ENCODE data around the gene NFE2L2.
A peak's percentile ranks its signal among the peaks of the same experiment; 100 is the strongest.

Gene NFE2L2

GRCh38 chr2:177242121-177242987 lies 22.2 kb downstream of the NFE2L2 start:
- peak overlapping the region; percentile 74 for H3K9ac ChIP-seq (ENCODE audit: insufficient read length)
- H3K9me3 ChIP-seq (ENCODE audit: low read depth, low read length): no peaks in the 10 kb centered on the region
- peak overlapping the region; percentile 98 for H3K27ac ChIP-seq
- H3K36me3 ChIP-seq (ENCODE audit: insufficient read depth, low read length): peaks cover 13% of the 10 kb centered on the region
- H3K4me3 ChIP-seq: peak overlapping the region; percentile 50
- TF ChIP-seq POLR2AphosphoS5 (IDR thresholded peaks at IDR 0.05; ENCODE audit: borderline replicate concordance, low read depth, low read length) (no peak), FOXP2 (optimal IDR thresholded peaks at IDR 0.05; ENCODE audit: control extremely low read depth, extremely low read length, insufficient read depth) (no peak), EZH2 (IDR thresholded peaks at IDR 0.05) (no peak)
- peak; percentile 79 for DNase-seq (ENCODE audit: low read depth, low spot score)

GRCh38 chr2:177241711-177242120 lies 22.8 kb downstream of the NFE2L2 start:
- H3K9ac ChIP-seq (ENCODE audit: insufficient read length): peak overlapping the region; percentile 74
- H3K4me3 ChIP-seq: peak overlapping the region; percentile 50
- H3K27ac ChIP-seq: peak overlapping the region; percentile 98
- H3K36me3 ChIP-seq (ENCODE audit: insufficient read depth, low read length): peaks cover 18% of the 10 kb centered on the region
- H3K9me3 ChIP-seq (ENCODE audit: low read depth, low read length): no peaks in the 10 kb centered on the region
- TF ChIP-seq EZH2 (IDR thresholded peaks at IDR 0.05) (no peak), POLR2AphosphoS5 (IDR thresholded peaks at IDR 0.05; ENCODE audit: borderline replicate concordance, low read depth, low read length) (no peak), FOXP2 (optimal IDR thresholded peaks at IDR 0.05; ENCODE audit: control extremely low read depth, extremely low read length, insufficient read depth) (no peak)
- DNase-seq (ENCODE audit: low read depth, low spot score): no peak

- TF ChIP-seq FOXP2 (optimal IDR thresholded peaks at IDR 0.05; ENCODE audit: control extremely low read depth, extremely low read length, insufficient read depth) (no peak), EZH2 (IDR thresholded peaks at IDR 0.05) (no peak), POLR2AphosphoS5 (IDR thresholded peaks at IDR 0.05; ENCODE audit: borderline replicate concordance, low read depth, low read length) (no peak)
- no peak overlapping the region for H3K9ac ChIP-seq (ENCODE audit: insufficient read length)
- DNase-seq (ENCODE audit: low read depth, low spot score): no peak
- H3K9me3 ChIP-seq (ENCODE audit: low read depth, low read length): no peaks in the 10 kb centered on the region
- H3K27ac ChIP-seq: peak overlapping the region; percentile 98
- peaks cover 23% of the 10 kb centered on the region for H3K36me3 ChIP-seq (ENCODE audit: insufficient read depth, low read length)
- H3K4me3 ChIP-seq: no peak overlapping the region
These were observed 24.4 kb downstream of the NFE2L2 start for GRCh38 chr2:177239932-177240630.

GRCh38 chr2:177239053-177239452 lies 25.5 kb downstream of the NFE2L2 start:
- TF ChIP-seq POLR2AphosphoS5 (IDR thresholded peaks at IDR 0.05; ENCODE audit: borderline replicate concordance, low read depth, low read length) (no peak), FOXP2 (optimal IDR thresholded peaks at IDR 0.05; ENCODE audit: control extremely low read depth, extremely low read length, insufficient read depth) (no peak), EZH2 (IDR thresholded peaks at IDR 0.05) (no peak)
- H3K27ac ChIP-seq: no peak overlapping the region
- H3K9me3 ChIP-seq (ENCODE audit: low read depth, low read length): no peaks in the 10 kb centered on the region
- H3K9ac ChIP-seq (ENCODE audit: insufficient read length): no peak overlapping the region
- DNase-seq (ENCODE audit: low read depth, low spot score): no peak
- no peak overlapping the region for H3K4me3 ChIP-seq
- H3K36me3 ChIP-seq (ENCODE audit: insufficient read depth, low read length): peaks cover 27% of the 10 kb centered on the region

- H3K9me3 ChIP-seq (ENCODE audit: low read depth, low read length): no peaks in the 10 kb centered on the region
- peaks cover 34% of the 10 kb centered on the region for H3K36me3 ChIP-seq (ENCODE audit: insufficient read depth, low read length)
- DNase-seq (ENCODE audit: low read depth, low spot score): no peak
- H3K27ac ChIP-seq: no peak overlapping the region
- TF ChIP-seq POLR2AphosphoS5 (IDR thresholded peaks at IDR 0.05; ENCODE audit: borderline replicate concordance, low read depth, low read length): no peak
- no peak for TF ChIP-seq EZH2 (IDR thresholded peaks at IDR 0.05)
- TF ChIP-seq FOXP2 (optimal IDR thresholded peaks at IDR 0.05; ENCODE audit: control extremely low read depth, extremely low read length, insufficient read depth): no peak
- H3K9ac ChIP-seq (ENCODE audit: insufficient read length): no peak overlapping the region
- H3K4me3 ChIP-seq: no peak overlapping the region
These were observed 26.6 kb downstream of the NFE2L2 start for GRCh38 chr2:177237932-177238331.

GRCh38 chr2:177235855-177236437 lies 28.6 kb downstream of the NFE2L2 start:
- TF ChIP-seq POLR2AphosphoS5 (IDR thresholded peaks at IDR 0.05; ENCODE audit: borderline replicate concordance, low read depth, low read length) (no peak), EZH2 (IDR thresholded peaks at IDR 0.05) (no peak), FOXP2 (optimal IDR thresholded peaks at IDR 0.05; ENCODE audit: control extremely low read depth, extremely low read length, insufficient read depth) (no peak)
- no peak for DNase-seq (ENCODE audit: low read depth, low spot score)
- Histone ChIP-seq H3K9me3 (ENCODE audit: low read depth, low read length) (no peaks in the 10 kb centered on the region), H3K4me3 (no peak overlapping the region), H3K9ac (ENCODE audit: insufficient read length) (no peak overlapping the region), H3K27ac (no peak overlapping the region), H3K36me3 (ENCODE audit: insufficient read depth, low read length) (peaks cover 54% of the 10 kb centered on the region)

GRCh38 chr2:177234267-177234666 lies 30.3 kb downstream of the NFE2L2 start:
- DNase-seq (ENCODE audit: low read depth, low spot score): no peak
- Histone ChIP-seq H3K9ac (ENCODE audit: insufficient read length) (no peak overlapping the region), H3K9me3 (ENCODE audit: low read depth, low read length) (no peaks in the 10 kb centered on the region), H3K27ac (0 out of 2 replicates have a peak overlapping the region, but pooled peaks have one; percentile 21), H3K4me3 (no peak overlapping the region), H3K36me3 (ENCODE audit: insufficient read depth, low read length) (peaks cover 70% of the 10 kb centered on the region)
- TF ChIP-seq POLR2AphosphoS5 (IDR thresholded peaks at IDR 0.05; ENCODE audit: borderline replicate concordance, low read depth, low read length) (no peak), FOXP2 (optimal IDR thresholded peaks at IDR 0.05; ENCODE audit: control extremely low read depth, extremely low read length, insufficient read depth) (no peak), EZH2 (IDR thresholded peaks at IDR 0.05) (no peak)

Data from SK-N-MC (cell line).